Measurements from ENCODE around the gene RBMXL3.

DNA sequence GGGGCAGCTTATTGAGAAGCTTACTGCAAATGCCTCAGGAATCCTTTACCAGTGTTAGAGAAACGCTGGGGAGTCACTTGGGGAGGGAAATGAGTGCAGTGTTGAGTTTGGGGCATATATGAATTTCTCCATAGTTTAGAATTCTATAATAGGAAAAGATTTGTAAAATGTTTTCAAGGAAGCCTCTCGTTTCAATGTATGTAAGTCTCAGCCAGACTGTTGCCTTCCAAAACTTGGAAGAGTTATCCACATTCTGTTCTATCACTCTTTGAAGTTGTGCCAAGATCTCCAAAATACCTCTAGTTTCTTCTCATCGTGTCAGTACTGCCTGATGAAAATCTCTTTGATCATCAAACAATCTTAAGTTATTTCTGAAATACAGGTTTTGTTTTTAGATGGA is 45.3 kb downstream of the RBMXL3 start:
- TF ChIP-seq, protein P1, sequence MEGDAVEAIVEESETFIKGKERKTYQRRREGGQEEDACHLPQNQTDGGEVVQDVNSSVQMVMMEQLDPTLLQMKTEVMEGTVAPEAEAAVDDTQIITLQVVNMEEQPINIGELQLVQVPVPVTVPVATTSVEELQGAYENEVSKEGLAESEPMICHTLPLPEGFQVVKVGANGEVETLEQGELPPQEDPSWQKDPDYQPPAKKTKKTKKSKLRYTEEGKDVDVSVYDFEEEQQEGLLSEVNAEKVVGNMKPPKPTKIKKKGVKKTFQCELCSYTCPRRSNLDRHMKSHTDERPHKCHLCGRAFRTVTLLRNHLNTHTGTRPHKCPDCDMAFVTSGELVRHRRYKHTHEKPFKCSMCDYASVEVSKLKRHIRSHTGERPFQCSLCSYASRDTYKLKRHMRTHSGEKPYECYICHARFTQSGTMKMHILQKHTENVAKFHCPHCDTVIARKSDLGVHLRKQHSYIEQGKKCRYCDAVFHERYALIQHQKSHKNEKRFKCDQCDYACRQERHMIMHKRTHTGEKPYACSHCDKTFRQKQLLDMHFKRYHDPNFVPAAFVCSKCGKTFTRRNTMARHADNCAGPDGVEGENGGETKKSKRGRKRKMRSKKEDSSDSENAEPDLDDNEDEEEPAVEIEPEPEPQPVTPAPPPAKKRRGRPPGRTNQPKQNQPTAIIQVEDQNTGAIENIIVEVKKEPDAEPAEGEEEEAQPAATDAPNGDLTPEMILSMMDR (IDR thresholded peaks at IDR 0.05; ENCODE audit: control extremely low read depth in 1 of 3, insufficient read depth in 1 of 3, low read depth in 1 of 3, low read length in 3 of 3): no peak
- TF ChIP-seq ZNF274 (IDR thresholded peaks at IDR 0.05; ENCODE audit: borderline replicate concordance, extremely low read depth, low read length) (no peak), SRF (IDR thresholded peaks at IDR 0.05; ENCODE audit: low read depth, low read length) (no peak), POLR2A (IDR thresholded peaks at IDR 0.05; ENCODE audit: control extremely low read depth in 1 of 2, low read depth in 2 of 2, low read length in 2 of 2) (no peak), ASH2L (IDR thresholded peaks at IDR 0.05; ENCODE audit: low read length) (no peak), YY1 (IDR thresholded peaks at IDR 0.05; ENCODE audit: low read depth, low read length) (no peak), POLR2AphosphoS5 (IDR thresholded peaks at IDR 0.05; ENCODE audit: low read depth, low read length) (no peak), TCF12 (IDR thresholded peaks at IDR 0.05; ENCODE audit: low read depth, low read length) (no peak), GTF2F1 (IDR thresholded peaks at IDR 0.05; ENCODE audit: borderline replicate concordance, low read depth, low read length) (no peak), RXRA (IDR thresholded peaks at IDR 0.05; ENCODE audit: insufficient read depth, low read depth, low read length) (no peak), BACH1 (IDR thresholded peaks at IDR 0.05; ENCODE audit: low read length) (no peak)
- TF ChIP-seq, protein P2, sequence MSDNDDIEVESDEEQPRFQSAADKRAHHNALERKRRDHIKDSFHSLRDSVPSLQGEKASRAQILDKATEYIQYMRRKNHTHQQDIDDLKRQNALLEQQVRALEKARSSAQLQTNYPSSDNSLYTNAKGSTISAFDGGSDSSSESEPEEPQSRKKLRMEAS (IDR thresholded peaks at IDR 0.05): no peak

Measured in H1 (cell line).